Osteoblast (primary cell): ENCODE results near the gene RIT2. TPM values are rescaled to one million over a fixed set of nuclear protein-coding genes. Genes with fewer than 3 reads are reported as not detected.

ENCODE experiments used
- DNase-seq: peaks from one replicate; pipeline ENCODE4 v3.0.0; 2011; ENCODE audit warnings: low spot score, mixed read lengths; ENCODE audit not compliant: insufficient read length; ENCODE audit errors: missing footprints
- H2AFZ ChIP-seq: 2 replicates; pipeline ENCODE4 v1.6.0; 2011; ENCODE audit warnings: mild to moderate bottlenecking, low read length
- H3K27ac ChIP-seq: 2 replicates; pipeline ENCODE4 v1.5.1; 2011; ENCODE audit warnings: mild to moderate bottlenecking, low read depth, low read length, moderate library complexity
- H3K27me3 ChIP-seq: 2 replicates; pipeline ENCODE4 v1.6.0; 2012; ENCODE audit warnings: mild to moderate bottlenecking, control low read depth, inconsistent platforms, low read length, moderate library complexity; ENCODE audit not compliant: insufficient read depth
- H3K36me3 ChIP-seq: 2 replicates; pipeline ENCODE4 v1.5.1; 2011; ENCODE audit warnings: mild to moderate bottlenecking, low read length, control low read depth, moderate library complexity; ENCODE audit not compliant: insufficient read depth
- H3K4me1 ChIP-seq: 2 replicates; pipeline ENCODE4 v1.5.1; 2011; ENCODE audit warnings: mild to moderate bottlenecking, low read length, control low read depth, moderate library complexity; ENCODE audit not compliant: insufficient read depth
- H3K4me2 ChIP-seq: 2 replicates; pipeline ENCODE4 v1.6.0; 2011; ENCODE audit warnings: mild to moderate bottlenecking, low read length; ENCODE audit not compliant: insufficient read depth
- H3K4me3 ChIP-seq: fragments of 200-600 bp; sonication (generic); 3 replicates; pipeline ENCODE4 v1.5.1; 2012; ENCODE audit warnings: mild to moderate bottlenecking, low read length, inconsistent platforms; ENCODE audit not compliant: insufficient read depth
- H3K79me2 ChIP-seq: 2 replicates; pipeline ENCODE4 v1.6.0; 2012; ENCODE audit warnings: mild to moderate bottlenecking, low read length, control low read depth, inconsistent platforms; ENCODE audit not compliant: insufficient read depth
- H3K9me3 ChIP-seq: 2 replicates; pipeline ENCODE4 v1.5.1; 2011; ENCODE audit warnings: low read depth, low read length, control low read depth
- H4K20me1 ChIP-seq: 2 replicates; pipeline ENCODE4 v1.6.0; 2012; ENCODE audit warnings: mild to moderate bottlenecking, low read length, control low read depth; ENCODE audit not compliant: insufficient read depth
- total RNA-seq: library from RNA; depleted of rRNA; stranded (reverse); fragments of >200 nt; gene quantifications from 2 replicates; pipeline ENCODE4 v1.2.3, GENCODE V29; 2012
- TF ChIP-seq, protein P1 (sequence below): IDR thresholded peaks from 2 replicates; pipeline ENCODE4 v1.5.1; 2011; ENCODE audit warnings: mild to moderate bottlenecking, low read depth, low read length, moderate library complexity; ENCODE audit errors: extremely low read depth

The RIT2 gene
- total RNA-seq, 1 donor, result not detected

DNA sequence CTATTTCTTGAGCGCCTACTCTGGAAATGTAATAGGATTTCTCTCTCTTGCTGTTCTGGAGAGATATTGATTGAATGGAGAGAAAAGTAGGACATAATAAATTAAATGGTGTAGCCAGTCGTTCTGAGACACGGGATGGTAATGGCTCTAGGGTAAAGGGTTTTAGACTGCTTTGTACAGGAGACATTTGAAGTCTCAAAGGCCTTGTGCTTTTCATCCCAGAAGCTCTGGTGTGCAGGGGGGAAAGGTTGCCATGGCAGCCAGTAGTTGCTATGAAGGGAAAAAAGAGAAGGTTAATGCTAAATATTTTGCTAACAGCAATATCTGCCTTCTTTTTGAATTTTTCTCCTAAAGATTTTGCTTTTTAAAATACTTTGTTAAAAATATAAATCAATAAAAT is 359.3 kb downstream of the RIT2 start:
- H3K4me3 ChIP-seq, result no peak overlapping the region

DNA sequence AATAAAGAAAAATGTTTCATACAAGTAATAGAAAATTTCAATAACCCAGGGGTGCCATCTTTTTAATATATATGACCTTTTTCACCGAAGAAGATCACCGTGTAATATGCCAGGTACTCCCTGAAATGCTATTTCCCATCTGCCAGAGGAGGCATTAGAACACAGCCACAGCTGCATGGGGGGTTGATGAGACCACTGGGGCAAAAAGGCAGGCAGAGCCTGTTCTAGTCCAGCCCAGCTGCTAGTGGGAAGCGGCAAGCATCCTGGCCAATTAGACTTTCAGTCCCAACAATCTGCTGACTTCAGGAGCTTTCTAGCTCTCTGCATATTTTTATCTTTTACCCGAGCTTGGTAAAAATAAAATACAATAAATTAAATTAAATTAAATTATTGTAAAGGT is 362.6 kb downstream of the RIT2 start:
- no peak overlapping the region for H3K4me3 ChIP-seq
- no peaks in the 10 kb centered on the region for H3K79me2 ChIP-seq
- no peak overlapping the region for H3K27ac ChIP-seq
- no peak overlapping the region for H3K4me2 ChIP-seq
- no peaks in the 10 kb centered on the region for H4K20me1 ChIP-seq
- H3K27me3 ChIP-seq, result no peaks in the 10 kb centered on the region
- H2AFZ ChIP-seq, result no peak overlapping the region
- DNase-seq, result no peak
- no peaks in the 10 kb centered on the region for H3K4me1 ChIP-seq
- no peaks in the 10 kb centered on the region for H3K36me3 ChIP-seq
- TF ChIP-seq, protein P1, sequence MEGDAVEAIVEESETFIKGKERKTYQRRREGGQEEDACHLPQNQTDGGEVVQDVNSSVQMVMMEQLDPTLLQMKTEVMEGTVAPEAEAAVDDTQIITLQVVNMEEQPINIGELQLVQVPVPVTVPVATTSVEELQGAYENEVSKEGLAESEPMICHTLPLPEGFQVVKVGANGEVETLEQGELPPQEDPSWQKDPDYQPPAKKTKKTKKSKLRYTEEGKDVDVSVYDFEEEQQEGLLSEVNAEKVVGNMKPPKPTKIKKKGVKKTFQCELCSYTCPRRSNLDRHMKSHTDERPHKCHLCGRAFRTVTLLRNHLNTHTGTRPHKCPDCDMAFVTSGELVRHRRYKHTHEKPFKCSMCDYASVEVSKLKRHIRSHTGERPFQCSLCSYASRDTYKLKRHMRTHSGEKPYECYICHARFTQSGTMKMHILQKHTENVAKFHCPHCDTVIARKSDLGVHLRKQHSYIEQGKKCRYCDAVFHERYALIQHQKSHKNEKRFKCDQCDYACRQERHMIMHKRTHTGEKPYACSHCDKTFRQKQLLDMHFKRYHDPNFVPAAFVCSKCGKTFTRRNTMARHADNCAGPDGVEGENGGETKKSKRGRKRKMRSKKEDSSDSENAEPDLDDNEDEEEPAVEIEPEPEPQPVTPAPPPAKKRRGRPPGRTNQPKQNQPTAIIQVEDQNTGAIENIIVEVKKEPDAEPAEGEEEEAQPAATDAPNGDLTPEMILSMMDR, result no peak
- no peaks in the 10 kb centered on the region for H3K9me3 ChIP-seq

More for the DNA sequence above, 359.3 kb downstream of the RIT2 start:
- Histone ChIP-seq H2AFZ (no peak overlapping the region), H4K20me1 (no peaks in the 10 kb centered on the region), H3K27me3 (no peaks in the 10 kb centered on the region), H3K4me2 (no peak overlapping the region), H3K4me1 (no peaks in the 10 kb centered on the region), H3K79me2 (no peaks in the 10 kb centered on the region), H3K27ac (no peak overlapping the region), H3K36me3 (no peaks in the 10 kb centered on the region), H3K9me3 (no peaks in the 10 kb centered on the region)
- TF ChIP-seq, protein P1, result no peak
- DNase-seq, result no peak

DNA sequence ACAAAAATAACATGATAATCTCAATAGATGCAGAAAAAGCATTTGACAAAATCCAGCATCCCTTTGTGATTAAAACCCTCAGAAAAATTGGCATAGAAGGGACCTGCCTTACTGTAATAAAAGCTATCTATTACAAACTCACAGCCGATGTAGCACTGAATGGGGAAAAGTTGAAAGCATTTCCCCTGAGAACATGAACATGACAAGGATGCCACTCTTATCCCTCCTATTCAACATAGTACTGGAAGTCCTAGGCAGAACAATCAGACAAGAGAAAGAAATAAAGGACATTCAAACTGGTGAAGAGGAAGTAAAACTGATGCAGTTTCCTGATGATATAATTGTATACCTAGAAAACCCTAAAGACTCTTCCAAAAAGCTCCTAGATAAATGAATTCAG is 368.7 kb downstream of the RIT2 start:
- H3K4me3 ChIP-seq, result no peak overlapping the region
- no peaks in the 10 kb centered on the region for H3K9me3 ChIP-seq
- H3K27ac ChIP-seq, result no peak overlapping the region
- no peak for DNase-seq
- no peaks in the 10 kb centered on the region for H3K27me3 ChIP-seq
- H3K4me1 ChIP-seq, result no peaks in the 10 kb centered on the region
- no peak overlapping the region for H2AFZ ChIP-seq
- no peaks in the 10 kb centered on the region for H4K20me1 ChIP-seq
- H3K79me2 ChIP-seq, result no peaks in the 10 kb centered on the region
- no peak overlapping the region for H3K4me2 ChIP-seq
- TF ChIP-seq, protein P1, result no peak
- no peaks in the 10 kb centered on the region for H3K36me3 ChIP-seq

DNA sequence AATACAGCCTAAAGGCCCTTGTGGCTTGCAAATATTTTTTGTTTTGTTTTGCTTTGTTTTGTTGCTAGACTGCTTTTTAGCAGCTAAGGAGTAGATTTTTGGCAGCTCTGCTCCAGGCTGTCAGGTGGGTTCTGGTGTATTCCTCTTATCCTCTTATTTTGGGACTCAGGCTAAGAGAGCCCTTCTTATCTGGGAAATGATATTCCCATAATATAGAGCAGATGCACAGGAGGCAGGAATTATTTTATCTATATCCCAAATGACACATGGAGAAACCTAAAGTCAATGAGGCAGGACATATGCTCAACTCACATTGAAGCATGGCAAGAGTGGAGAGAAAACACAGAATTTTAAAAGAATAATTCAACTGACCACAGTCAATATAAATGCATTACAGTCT is 369.6 kb downstream of the RIT2 start:
- H3K79me2 ChIP-seq, result no peaks in the 10 kb centered on the region
- H3K9me3 ChIP-seq, result no peaks in the 10 kb centered on the region
- no peaks in the 10 kb centered on the region for H4K20me1 ChIP-seq
- no peak overlapping the region for H3K4me2 ChIP-seq
- no peaks in the 10 kb centered on the region for H3K4me1 ChIP-seq
- no peaks in the 10 kb centered on the region for H3K27me3 ChIP-seq
- no peak overlapping the region for H2AFZ ChIP-seq
- H3K27ac ChIP-seq, result no peak overlapping the region
- TF ChIP-seq, protein P1, result no peak
- H3K36me3 ChIP-seq, result no peaks in the 10 kb centered on the region
- DNase-seq, result no peak
- no peak overlapping the region for H3K4me3 ChIP-seq
